H1 (cell line): ENCODE data around the gene ACACA. TPM values are rescaled to one million over a fixed set of nuclear protein-coding genes. Genes with fewer than 3 reads are reported as not detected.

Experiments used
- CTCF ChIA-PET: fragments of 300-600 bp; sonication (Branson Sonifier 250); formaldehyde crosslinking; loops from one replicate; lab custom pipeline; 2021; ENCODE audit not compliant: partially characterized antibody; lab: Charles Lee
- POLR2A ChIA-PET: fragments of 300-600 bp; sonication (Branson Sonifier 250); formaldehyde crosslinking; loops from one replicate; lab custom pipeline; 2021; ENCODE audit warnings: inconsistent platforms; ENCODE audit not compliant: partially characterized antibody; lab: Charles Lee
- DNase-seq, 2 experiments: peaks; one replicate each; pipeline versions ENCODE4 v3.0.0 to v3.0.0-alpha.2; 2010 to 2022; ENCODE audit warnings: low spot score in 2 of 2, low read depth in 1 of 2, mixed read lengths in 1 of 2
- FAIRE-seq: peaks from 2 replicates; lab custom pipeline; 2011; peaks lifted over from hg19 to GRCh38; lab: Jason Lieb, UNC
- H2AFZ ChIP-seq: 2 replicates; pipeline ENCODE4 v1.8.1; 2012; ENCODE audit warnings: low read length, inconsistent platforms
- H2AK5ac ChIP-seq: 2 replicates; pipeline ENCODE4 v1.6.1; 2013; ENCODE audit warnings: low read depth, low read length
- H2BK120ac ChIP-seq: replicated peaks from 2 replicates; pipeline ENCODE3; 2013; ENCODE audit warnings: low read depth, low read length, inconsistent platforms
- H2BK12ac ChIP-seq: 2 replicates; pipeline ENCODE4 v1.6.1; 2013; ENCODE audit warnings: low read depth, low read length
- H2BK15ac ChIP-seq: 2 replicates; pipeline ENCODE4 v1.6.1; 2013; ENCODE audit warnings: low read length
- H2BK20ac ChIP-seq: 2 replicates; pipeline ENCODE4 v1.6.1; 2013; ENCODE audit warnings: low read length
- H2BK5ac ChIP-seq: 2 replicates; pipeline ENCODE4 v1.6.1; 2013; ENCODE audit warnings: low read depth, low read length
- H3K14ac ChIP-seq: 2 replicates; pipeline ENCODE4 v1.6.1; 2013; ENCODE audit warnings: inconsistent platforms; ENCODE audit not compliant: insufficient read length
- H3K18ac ChIP-seq: 2 replicates; pipeline ENCODE4 v1.6.1; 2013; ENCODE audit warnings: low read length; ENCODE audit errors: extremely low read depth
- H3K23ac ChIP-seq: 2 replicates; pipeline ENCODE4 v1.6.1; 2013; ENCODE audit warnings: inconsistent platforms; ENCODE audit not compliant: insufficient read length
- H3K23me2 ChIP-seq: 2 replicates; pipeline ENCODE4 v1.6.1; 2013; ENCODE audit warnings: low read depth, low read length
- H3K27ac ChIP-seq: 2 replicates; pipeline ENCODE4 v1.6.1; 2011; ENCODE audit warnings: low read depth, low read length, inconsistent platforms
- H3K27me3 ChIP-seq, 4 experiments: replicated peaks in 1 of 4; 1 replicate in 1 of 4; 2 replicates in 3 of 4; pipeline versions ENCODE4 v1.6.1 to v1.8.1; 2011 to 2013; ENCODE audit warnings: low read length in 3 of 4, mild to moderate bottlenecking in 3 of 4, inconsistent platforms in 2 of 4, mixed read lengths in 2 of 4, moderate library complexity in 1 of 4; ENCODE audit not compliant: control insufficient read depth in 3 of 4, insufficient read depth in 3 of 4; ENCODE audit errors: extremely low read depth in 1 of 4
- H3K36me3 ChIP-seq, 4 experiments: 2 replicates each; pipeline versions ENCODE4 v1.6.1 to v1.8.1; 2011 to 2013; ENCODE audit warnings: mild to moderate bottlenecking in 4 of 4, low read length in 3 of 4, moderate library complexity in 2 of 4, control low read depth in 1 of 4, inconsistent platforms in 1 of 4; ENCODE audit not compliant: insufficient read depth in 4 of 4, control insufficient read depth in 2 of 4
- H3K4ac ChIP-seq: replicated peaks from 2 replicates; pipeline ENCODE3; 2013; ENCODE audit warnings: low read length, low read depth, mixed read lengths, inconsistent platforms; ENCODE audit not compliant: insufficient read length
- H3K4me1 ChIP-seq, 4 experiments: replicated peaks in 1 of 4; 1 replicate in 1 of 4; 2 replicates in 3 of 4; pipeline versions ENCODE4 v1.6.1 to v1.8.1; 2011 to 2013; ENCODE audit warnings: low read length in 3 of 4, inconsistent platforms in 2 of 4, mixed read lengths in 1 of 4; ENCODE audit not compliant: insufficient read depth in 4 of 4, control insufficient read depth in 3 of 4
- H3K4me2 ChIP-seq, 2 experiments: 2 replicates each; pipeline versions ENCODE4 v1.6.1 to v1.8.1; 2011 to 2013; ENCODE audit warnings: low read depth in 2 of 2, low read length in 2 of 2, control low read depth in 1 of 2, inconsistent platforms in 1 of 2, mild to moderate bottlenecking in 1 of 2; ENCODE audit not compliant: insufficient read depth in 1 of 2
- H3K4me3 ChIP-seq, 4 experiments: fragments of 200-600, 300-600 bp in 1 of 4; sonication (generic), shearing (Covaris generic), sonication (Bioruptor Twin) in 1 of 4; 2 replicates each; pipeline versions ENCODE4 v1.5.1 to v1.8.1; 2011 to 2016; ENCODE audit warnings: low read length in 4 of 4, low read depth in 3 of 4, control low read depth in 2 of 4, inconsistent platforms in 2 of 4, mild to moderate bottlenecking in 2 of 4, mixed read lengths in 1 of 4, moderate library complexity in 1 of 4; ENCODE audit not compliant: insufficient read depth in 2 of 4; ENCODE audit errors: extremely low read depth in 1 of 4
- H3K56ac ChIP-seq: replicated peaks from 2 replicates; pipeline ENCODE3; 2013; ENCODE audit warnings: low read depth, mild to moderate bottlenecking, mixed read lengths, low read length, inconsistent platforms; ENCODE audit not compliant: insufficient read length
- H3K79me1 ChIP-seq: 2 replicates; pipeline ENCODE4 v1.6.1; 2013; ENCODE audit warnings: low read depth, low read length, control low read depth
- H3K79me2 ChIP-seq, 2 experiments: 2 replicates each; pipeline versions ENCODE4 v1.6.1 to v1.8.1; 2012 to 2013; ENCODE audit warnings: low read length in 2 of 2, mild to moderate bottlenecking in 2 of 2, inconsistent platforms in 1 of 2; ENCODE audit not compliant: insufficient read depth in 2 of 2, control insufficient read depth in 1 of 2
- H3K9ac ChIP-seq, 4 experiments: replicated peaks in 1 of 4; 1 replicate in 1 of 4; 2 replicates in 3 of 4; pipeline versions ENCODE4 v1.6.1 to v1.8.1; 2011 to 2013; ENCODE audit warnings: low read depth in 3 of 4, low read length in 3 of 4, control low read depth in 2 of 4, mild to moderate bottlenecking in 2 of 4, moderate library complexity in 2 of 4, inconsistent platforms in 1 of 4; ENCODE audit errors: extremely low read depth in 1 of 4
- H3K9me3 ChIP-seq, 2 experiments: 2 replicates each; pipeline versions ENCODE4 v1.6.1 to v1.8.1; 2012 to 2013; ENCODE audit warnings: mild to moderate bottlenecking in 2 of 2, moderate library complexity in 2 of 2, control low read depth in 1 of 2, inconsistent platforms in 1 of 2, low read depth in 1 of 2, low read length in 1 of 2, mixed read lengths in 1 of 2; ENCODE audit not compliant: insufficient read depth in 2 of 2
- H4K20me1 ChIP-seq, 2 experiments: replicated peaks in 1 of 2; 2 replicates each; pipeline versions ENCODE3 to v1.8.1; 2011 to 2013; ENCODE audit warnings: inconsistent platforms in 2 of 2, low read length in 2 of 2, mild to moderate bottlenecking in 1 of 2; ENCODE audit not compliant: insufficient read depth in 2 of 2, control insufficient read depth in 1 of 2
- H4K5ac ChIP-seq: 2 replicates; pipeline ENCODE4 v1.6.1; 2013; ENCODE audit warnings: low read length, low read depth, mixed read lengths, inconsistent platforms; ENCODE audit not compliant: insufficient read length
- H4K8ac ChIP-seq: 2 replicates; pipeline ENCODE4 v1.8.0; 2013; ENCODE audit warnings: mild to moderate bottlenecking, moderate library complexity, low read length, inconsistent platforms; ENCODE audit not compliant: insufficient read depth; ENCODE audit errors: extremely low read depth
- H4K91ac ChIP-seq: replicated peaks from 2 replicates; pipeline ENCODE3; 2013; ENCODE audit warnings: low read length, mixed read lengths, inconsistent platforms; ENCODE audit not compliant: insufficient read length
- ATF2 ChIP-seq: IDR thresholded peaks from 2 replicates; pipeline ENCODE4 v1.6.1; 2012; ENCODE audit warnings: low read length, inconsistent platforms
- CREB1 ChIP-seq: IDR thresholded peaks from 2 replicates; pipeline ENCODE4 v1.6.1; 2012; ENCODE audit warnings: inconsistent platforms
- NRF1 ChIP-seq: IDR thresholded peaks from 2 replicates; pipeline ENCODE4 v1.6.1; 2011; ENCODE audit warnings: mild to moderate bottlenecking, low read depth, low read length, improper control_type of control experiment
- SAP30 ChIP-seq: fragments of 300-600 bp; sonication (generic); IDR thresholded peaks from 2 replicates; pipeline ENCODE4 v1.7.1; 2012; ENCODE audit warnings: low read length, moderate library complexity, mild to moderate bottlenecking, inconsistent platforms; ENCODE audit not compliant: insufficient read depth, insufficient replicate concordance
- SUZ12 ChIP-seq: fragments of 200-600 bp; sonication (generic); IDR thresholded peaks from 2 replicates; pipeline ENCODE4 v1.6.1; 2012; ENCODE audit warnings: mild to moderate bottlenecking, inconsistent platforms, low read length, moderate library complexity, mixed read lengths
- TEAD4 ChIP-seq: IDR thresholded peaks from 2 replicates; pipeline ENCODE4 v1.6.1; 2012; ENCODE audit warnings: low read depth, low read length, inconsistent platforms, mixed read lengths
- polyA plus RNA-seq, 7 experiments: library from polyadenylated mRNA; depleted of rRNA in 3 of 7; stranded (reverse) in 5 of 7; unstranded in 2 of 7; fragments of >200 nt in 5 of 7; fragments of 200-250 nt in 2 of 7; gene quantifications; 1 replicate in 5 of 7; 2 replicates in 1 of 7; 4 replicates in 1 of 7; pipeline versions ENCODE4 v1.2.1 to v1.2.3, GENCODE V29; 2011 to 2013; ENCODE audit warnings: missing spikeins in 2 of 7, mixed read lengths in 2 of 7
- total RNA-seq: library from RNA; stranded (reverse); fragmentation: NEBNext Ultra II Directional; extraction: Animal tissue kit (Norgen Biotek cat#: 25700); gene quantifications from 2 replicates; pipeline ENCODE4 v1.2.1, GENCODE V29; 2021

Gene ACACA
- total and polyA plus RNA-seq, 2 of the 8 experiments (the other 6 are each of a cell fraction or from before 2014, with no cell fraction given), result 74.0 to 160 TPM

- no peak overlapping the region for H4K91ac ChIP-seq
- TF ChIP-seq CREB1, result no peak
- no peak for TF ChIP-seq SAP30
- no peak for TF ChIP-seq ATF2
- TF ChIP-seq SUZ12, result no peak
- TF ChIP-seq NRF1, result no peak
- TF ChIP-seq TEAD4, result no peak
- ChIA-PET CTCF (interaction anchor here (0.9 to 2.2 kb wide), 4 partner anchors 30 to 80 kb away, joined by 3 to 6 read pairs (median 4); no protein-coding TSS in a partner anchor), POLR2A (no interaction called here)
- peaks cover 0 to 39% of the 10 kb centered on the region in 2 experiments; a peak in 2 of 4 replicates for H3K79me2 ChIP-seq
- no peak overlapping the region for H2BK15ac ChIP-seq
- peaks cover 2% of the 10 kb centered on the region for H3K79me1 ChIP-seq
- no peak overlapping the region for H3K4me3 ChIP-seq
- H3K4me2 ChIP-seq, result no peak overlapping the region
- H2BK120ac ChIP-seq, result no peak overlapping the region
- H2AFZ ChIP-seq, result no peak overlapping the region
- H3K56ac ChIP-seq, result no peak overlapping the region
- no peaks in the 10 kb centered on the region for H3K23me2 ChIP-seq
- no peak overlapping the region for H2AK5ac ChIP-seq
- H3K18ac ChIP-seq, result no peak overlapping the region
- no peaks in the 10 kb centered on the region for H3K9me3 ChIP-seq
- no peak overlapping the region for H3K23ac ChIP-seq
- H2BK12ac ChIP-seq, result no peak overlapping the region
- peaks cover 0 to 4% (median 1%) of the 10 kb centered on the region in 4 experiments; a peak in 3 of 8 replicates for H3K36me3 ChIP-seq
- no peak overlapping the region for H4K8ac ChIP-seq
- H4K20me1 ChIP-seq, result peaks cover 0 to under 1% of the 10 kb centered on the region in 2 experiments
- H3K14ac ChIP-seq, result no peak overlapping the region
- H3K4ac ChIP-seq, result no peak overlapping the region
- no peak for DNase-seq
- H2BK20ac ChIP-seq, result no peak overlapping the region
- H4K5ac ChIP-seq, result no peak overlapping the region
- no peak overlapping the region for H2BK5ac ChIP-seq
- H3K4me1 ChIP-seq, result no peaks in the 10 kb centered on the region
- H3K9ac ChIP-seq, result no peak overlapping the region
- no peaks in the 10 kb centered on the region for H3K27me3 ChIP-seq
- FAIRE-seq, result no peak
- no peak overlapping the region for H3K27ac ChIP-seq
Observed at GRCh38 chr17:37317867-37318266, 88.8 kb downstream of the ACACA start.
